Measurements from ENCODE around the gene H2AZ2.
"Not testable (repeated sequence)": the region's sequence is repeated elsewhere in the genome, so short reads cannot be mapped to it uniquely, and the experiment has no call there.

The H2AZ2 gene

DNA sequence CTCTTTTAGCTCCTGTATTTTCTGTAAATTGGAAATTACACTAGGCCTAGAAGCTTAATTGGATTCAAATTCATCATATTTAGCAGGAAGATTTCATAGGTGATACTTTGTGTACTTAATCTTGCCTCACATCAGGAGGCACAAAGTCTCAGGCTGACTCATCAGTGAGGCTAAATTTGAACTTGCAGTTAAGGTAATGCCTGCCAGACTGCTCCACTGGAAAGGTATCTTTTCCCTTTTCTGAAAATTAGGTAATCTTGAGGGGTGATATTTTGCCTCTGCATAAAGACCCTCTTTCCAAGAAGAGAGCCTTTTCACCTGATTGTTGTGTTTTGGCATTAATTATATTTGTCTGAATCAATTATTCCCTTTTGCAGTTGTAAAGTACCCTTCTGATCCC is 36.8 kb downstream of the H2AZ2 start:
- no peak for DNase-seq

- no peak for DNase-seq
These were observed 38.9 kb downstream of the H2AZ2 start for GRCh38 chr7:44808914-44809393.

DNA sequence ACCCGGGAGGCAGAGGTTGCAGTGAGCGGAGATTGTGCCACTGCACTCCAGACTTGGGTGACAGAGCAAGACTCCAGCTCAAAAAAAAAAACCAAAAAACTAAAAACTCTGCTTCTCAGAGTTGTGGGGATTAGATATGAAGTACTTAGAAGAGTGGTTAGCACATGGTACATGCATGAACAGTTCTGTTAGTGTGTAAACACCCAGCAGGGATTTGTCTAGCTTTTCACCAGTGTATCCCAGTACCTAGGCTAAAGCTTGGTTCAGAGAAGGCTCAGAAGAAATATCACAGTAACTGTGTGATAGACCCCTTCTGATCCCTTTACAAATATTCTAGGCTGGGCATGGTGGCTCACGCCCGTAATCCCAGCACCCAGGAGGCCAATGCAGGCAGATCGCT is 41.9 kb downstream of the H2AZ2 start:
- no peak for DNase-seq

DNA sequence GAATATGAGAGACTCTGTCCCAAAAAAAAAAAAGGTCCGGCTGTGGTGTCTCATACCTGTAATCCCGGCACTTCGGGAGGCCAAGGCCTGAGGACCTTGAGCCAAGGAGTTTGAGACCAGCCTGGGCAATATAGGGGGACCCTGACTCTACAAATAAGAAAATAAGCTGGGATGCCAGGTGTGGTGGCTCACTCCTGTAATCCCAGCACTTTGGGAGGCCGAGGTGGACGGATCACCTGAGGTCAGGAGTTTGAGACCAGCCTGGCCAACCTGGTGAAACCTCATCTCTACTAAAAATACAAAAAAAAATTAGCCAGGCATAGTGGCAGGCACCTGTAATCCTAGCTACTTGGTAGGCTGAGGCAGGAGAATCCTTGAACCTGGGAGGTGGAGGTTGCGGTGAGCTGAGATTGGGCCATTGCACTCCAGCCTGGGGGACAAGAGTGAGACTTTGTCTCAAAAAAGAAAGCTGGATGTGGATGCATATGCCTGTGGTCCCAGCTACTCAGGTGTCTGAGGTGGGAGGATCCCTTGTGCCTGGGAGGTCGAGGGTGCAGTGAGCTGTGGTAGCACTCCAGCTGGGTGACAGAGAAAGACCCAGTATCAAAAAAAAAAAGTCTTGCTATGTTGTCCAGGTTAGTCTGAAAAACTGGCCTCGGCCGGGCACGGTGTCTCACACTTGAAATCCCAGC is 43.9 kb downstream of the H2AZ2 start:
- DNase-seq, result not testable (repeated sequence)

DNA sequence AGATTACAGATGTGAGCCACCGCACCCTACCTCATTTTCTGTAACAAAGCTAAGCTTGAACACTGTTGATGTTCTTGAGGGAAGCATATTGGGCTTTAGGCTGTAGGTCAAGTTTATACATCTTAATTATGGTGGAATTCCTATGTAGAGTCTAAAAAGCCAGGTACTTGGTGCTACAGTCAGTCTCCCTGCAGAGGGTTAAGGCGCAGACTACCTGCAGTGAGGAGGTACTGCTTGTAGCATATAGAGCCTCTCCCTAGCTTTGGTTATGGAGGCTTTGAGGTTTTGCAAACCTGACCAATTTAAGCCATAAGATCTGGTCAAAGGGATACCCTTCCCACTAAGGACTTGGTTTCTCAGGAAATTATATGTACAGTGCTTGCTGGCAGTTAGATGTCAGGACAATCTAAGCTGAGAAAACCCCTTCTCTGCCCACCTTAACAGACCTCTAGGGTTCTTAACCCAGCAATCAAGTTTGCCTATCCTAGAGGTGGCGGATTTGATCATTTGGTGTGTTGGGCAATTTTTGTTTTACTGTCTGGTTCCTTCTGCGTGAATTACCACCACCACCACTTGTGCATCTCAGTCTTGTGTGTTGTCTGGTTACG is 45.4 kb downstream of the H2AZ2 start:
- no peak for DNase-seq

DNA sequence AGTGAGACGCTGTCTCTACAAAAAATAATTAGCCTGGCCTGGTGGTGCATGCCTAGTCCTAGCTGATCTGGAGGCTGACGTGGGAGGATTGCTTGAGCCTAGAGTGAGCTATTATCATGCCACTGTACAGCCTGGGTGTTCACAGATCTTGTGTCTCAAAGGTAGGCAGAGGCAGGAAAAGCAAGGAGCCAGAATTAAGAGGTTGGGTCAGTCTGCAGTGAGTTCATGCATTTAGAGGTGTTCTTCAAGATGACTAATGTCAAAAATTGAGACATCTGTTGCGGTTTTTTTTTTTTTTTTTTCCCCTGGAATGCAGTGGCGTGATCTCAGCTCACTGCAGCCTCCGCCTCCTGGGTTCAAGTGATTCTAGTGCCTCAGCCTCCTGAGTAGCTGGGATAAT is 46.0 kb downstream of the H2AZ2 start:
- DNase-seq, result no peak

GRCh38 chr7:44799939-44800338 is 47.9 kb downstream of the H2AZ2 start:
- no peak for DNase-seq

DNA sequence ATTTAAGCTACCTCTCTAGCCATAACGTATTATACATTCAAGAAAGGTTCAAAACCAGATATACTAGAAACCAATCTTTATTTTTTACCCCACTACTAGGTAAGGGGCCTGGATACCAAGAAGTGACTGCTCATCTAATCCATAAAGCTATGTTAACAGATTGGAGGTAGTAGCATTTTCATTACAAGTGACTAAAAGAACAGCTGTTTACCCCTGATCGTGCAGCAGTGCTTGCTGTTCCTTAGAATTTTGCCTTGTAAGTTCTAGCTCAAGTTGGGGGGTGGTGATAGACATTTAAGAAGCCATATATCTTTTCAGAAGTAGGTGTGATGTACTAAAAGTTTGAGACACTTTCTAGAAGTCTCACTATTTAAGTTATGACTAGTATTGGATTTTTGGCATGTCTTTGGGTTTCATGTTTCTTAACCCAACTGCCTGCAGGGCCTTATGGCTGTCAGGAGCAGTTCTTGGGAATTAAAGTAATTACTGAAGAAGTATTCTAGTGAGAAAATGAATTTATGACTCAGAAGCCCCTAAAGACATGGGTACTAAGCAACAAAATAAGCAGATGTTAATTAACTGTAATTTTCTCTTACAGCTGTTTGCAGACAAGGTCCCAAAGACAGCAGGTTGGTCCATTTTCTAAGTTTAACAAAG is 49.1 kb downstream of the H2AZ2 start:
- DNase-seq, result no peak

DNA sequence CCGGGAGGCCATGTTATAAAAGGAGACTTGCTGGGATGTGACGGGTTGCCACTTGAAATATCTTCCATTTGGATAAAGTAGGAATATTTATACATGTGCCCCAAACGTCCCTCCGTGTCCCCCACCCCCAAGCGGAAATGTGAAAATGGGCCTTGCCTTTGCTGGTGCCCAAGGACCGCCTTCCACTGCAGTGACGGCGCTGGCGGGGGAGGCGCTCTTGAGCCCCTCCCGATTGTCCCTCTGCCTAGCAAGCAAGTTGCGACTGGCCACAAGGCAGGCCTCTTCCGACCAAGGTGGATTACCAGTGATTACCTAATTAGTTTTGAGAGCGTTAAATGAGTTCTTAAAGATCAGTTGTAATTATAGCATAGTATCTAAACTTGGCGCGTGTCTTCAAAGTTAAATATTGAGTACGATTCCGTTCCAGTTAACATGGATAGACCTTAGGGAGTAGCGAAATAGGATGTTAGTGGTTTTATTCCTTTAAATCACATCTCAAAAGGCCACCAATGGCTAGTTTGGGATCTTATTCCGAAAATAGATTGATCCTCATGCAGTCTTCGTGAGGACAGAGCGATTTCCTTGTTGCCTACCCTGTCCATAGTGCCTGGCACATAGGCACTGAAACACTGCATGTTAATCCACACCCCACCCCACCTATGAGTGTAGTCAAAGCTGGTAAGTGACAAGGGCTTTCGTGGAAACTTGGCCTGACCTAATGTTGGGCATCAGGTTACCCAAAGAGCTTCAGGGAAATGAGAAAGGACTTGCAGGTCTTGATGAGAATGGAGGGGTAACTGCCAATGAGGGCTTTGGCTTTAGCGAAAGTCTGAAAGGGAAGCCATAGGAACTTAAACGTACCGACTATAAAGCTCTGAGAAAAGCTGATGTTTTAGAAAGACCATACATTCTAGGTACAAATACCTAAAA is 50.3 kb downstream of the H2AZ2 start:
- DNase-seq, result peak; percentile 82

- peak; percentile 99 for DNase-seq
These were observed 51.2 kb downstream of the H2AZ2 start, which contains the start of gene PPIA for GRCh38 chr7:44796504-44797328. Gene PPIA (plus strand): TSS chr7:44796681. CDS start chr7:44796725, 44 bp downstream.

- peak; percentile 64 for DNase-seq
These were observed 51.8 kb downstream of the H2AZ2 start for GRCh38 chr7:44796034-44796503.

DNA sequence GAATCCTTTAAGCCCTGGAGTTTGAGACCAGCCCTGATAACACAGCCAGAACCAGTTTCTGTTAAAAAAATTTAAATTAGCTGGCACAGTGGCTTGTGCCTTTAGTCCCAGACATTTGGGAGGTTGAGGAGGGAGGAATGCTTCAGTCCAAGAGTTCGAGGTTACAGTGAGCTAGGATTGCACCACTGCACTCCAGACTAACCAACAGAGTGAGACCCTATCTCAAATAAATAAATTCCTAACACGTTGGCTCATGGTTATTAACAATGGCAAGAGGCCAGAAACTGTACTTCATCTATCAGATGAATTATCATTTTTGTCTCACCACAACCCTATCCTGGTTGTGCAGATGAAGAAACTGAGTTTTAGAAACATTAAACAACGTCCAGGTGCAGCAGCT is 53.6 kb downstream of the H2AZ2 start:
- no peak for DNase-seq

GRCh38 chr7:44793919-44794318 is 54.0 kb downstream of the H2AZ2 start:
- no peak for DNase-seq

- DNase-seq, result no peak
These were observed 56.3 kb downstream of the H2AZ2 start for GRCh38 chr7:44791278-44792219.

GRCh38 chr7:44789990-44790389 is 57.9 kb downstream of the H2AZ2 start:
- no peak for DNase-seq

DNA sequence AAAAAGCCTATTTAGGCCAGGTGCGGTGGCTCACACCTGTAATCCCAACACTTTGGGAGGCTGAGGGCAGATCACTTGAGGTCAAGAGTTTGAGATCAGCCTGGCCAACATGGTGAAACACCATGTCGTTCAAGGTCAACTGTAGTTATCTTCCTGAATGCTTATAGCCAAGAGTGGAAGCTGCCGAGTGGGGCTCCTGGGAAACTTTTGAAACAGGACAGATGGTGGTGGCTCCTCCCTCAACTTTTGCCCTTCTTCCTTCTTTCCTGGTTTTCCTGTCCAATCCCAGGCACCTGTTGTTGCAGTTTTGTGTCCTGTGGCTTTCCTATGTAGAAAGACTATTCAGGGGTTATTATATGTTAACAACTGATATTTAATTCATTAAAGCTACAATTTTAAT is 60.1 kb downstream of the H2AZ2 start:
- DNase-seq, result no peak

DNA sequence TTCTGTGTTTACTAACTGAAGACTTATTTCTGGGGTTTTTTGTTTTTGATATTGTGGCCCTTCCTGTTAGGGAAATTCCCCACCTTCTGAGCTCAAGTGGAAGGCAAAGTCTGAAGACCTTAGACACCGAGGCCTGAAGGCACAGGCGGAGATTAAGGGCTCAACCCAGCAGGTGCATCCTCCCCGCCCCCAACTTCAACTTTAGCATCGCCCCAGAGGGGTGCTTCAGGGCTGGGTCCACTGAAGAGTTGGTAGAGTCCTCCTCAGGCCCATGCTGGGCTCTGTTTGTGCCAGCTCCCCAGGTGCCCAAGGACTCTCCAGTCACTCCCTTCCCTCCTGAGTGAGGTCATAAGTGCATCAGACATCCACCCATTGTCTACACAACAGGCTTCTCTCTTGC is 60.8 kb downstream of the H2AZ2 start:
- DNase-seq, result no peak

GRCh38 chr7:44785218-44785617 is 62.7 kb downstream of the H2AZ2 start:
- not testable (repeated sequence) for DNase-seq

GRCh38 chr7:44784364-44784763 is 63.5 kb downstream of the H2AZ2 start:
- no peak for DNase-seq

- DNase-seq, result no peak
These were observed 64.5 kb downstream of the H2AZ2 start for GRCh38 chr7:44783407-44783806.

DNA sequence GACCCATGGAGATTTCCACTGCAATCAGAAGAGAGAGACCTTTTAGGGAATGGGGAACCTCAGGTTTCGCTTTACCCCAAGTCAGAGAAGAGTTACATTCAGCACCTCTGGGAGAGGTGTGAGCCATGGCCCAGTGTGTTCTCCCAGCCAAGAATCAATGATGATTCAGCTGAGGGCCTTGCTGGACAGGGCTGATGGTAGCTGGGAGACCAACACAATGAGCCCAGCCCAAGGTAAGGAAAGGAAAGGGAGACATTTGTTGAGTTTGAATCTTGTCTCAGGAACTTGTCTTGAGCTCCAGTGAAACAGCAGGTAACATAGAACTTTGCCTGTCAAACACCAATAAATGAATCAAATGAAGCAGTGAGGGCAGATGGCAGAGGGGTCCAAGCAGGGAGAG is 65.4 kb downstream of the H2AZ2 start:
- no peak for DNase-seq

Data from NCI-H345 (cell line).